Uterus (tissue), 2 donors: ENCODE measurements around the gene FBH1.

ENCODE experiments used
- POLR2A ChIP-seq, 2 donors: fragments of 450-650 bp; IDR thresholded peaks; one replicate each; pipeline ENCODE4 v1.6.1; 2016; ENCODE audit warnings: antibody characterized with exemption in 2 of 2, mild to moderate bottlenecking in 1 of 2, moderate library complexity in 1 of 2
- TF ChIP-seq, protein P1 (sequence below), 4 experiments: fragments of 200-600 bp in 2 of 4; fragments of 450-650 bp in 2 of 4; sonication (generic) in 2 of 4; IDR thresholded peaks; one replicate each; pipeline ENCODE4 v1.5.1; 2016 to 2019; ENCODE audit warnings: antibody characterized with exemption in 4 of 4, mild to moderate bottlenecking in 2 of 4, moderate library complexity in 1 of 4

DNA sequence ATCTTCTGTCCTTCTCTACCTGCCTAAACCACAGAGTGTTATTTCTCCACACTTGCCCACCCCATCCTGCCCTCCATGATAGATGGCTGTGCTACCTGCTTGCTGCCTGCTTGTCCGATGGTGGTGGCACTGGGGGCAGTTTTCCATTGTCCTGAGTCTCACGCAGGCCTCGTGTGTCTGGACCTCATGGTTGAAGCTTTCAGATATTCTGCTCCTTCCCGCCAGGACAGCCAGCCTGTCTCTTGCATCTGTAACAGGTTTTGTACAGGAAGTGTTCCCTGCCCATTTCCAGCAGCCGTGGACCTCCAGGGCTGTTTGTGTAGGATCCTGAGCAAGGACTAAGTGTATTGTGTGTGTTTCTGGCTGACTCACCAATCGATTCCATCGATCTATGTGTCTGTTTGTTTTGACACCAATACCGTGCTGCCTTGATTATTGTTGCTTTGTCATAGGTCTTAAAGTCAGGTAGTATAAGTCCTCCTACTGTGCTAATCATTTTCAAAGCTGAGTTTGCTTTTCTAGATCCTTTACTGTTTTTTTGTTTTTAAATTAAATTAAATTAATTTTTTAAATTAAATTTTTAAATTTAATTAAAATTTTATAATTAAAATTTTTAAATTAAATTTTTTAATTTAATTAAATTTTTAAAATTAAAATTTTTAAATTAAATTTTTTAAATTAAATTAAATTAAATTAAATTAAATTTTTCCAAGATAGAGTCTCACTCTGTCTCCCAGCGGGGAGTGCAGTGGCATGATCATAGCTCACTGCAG, 78.8 kb downstream of the FBH1 start:
- TF ChIP-seq, protein P1, sequence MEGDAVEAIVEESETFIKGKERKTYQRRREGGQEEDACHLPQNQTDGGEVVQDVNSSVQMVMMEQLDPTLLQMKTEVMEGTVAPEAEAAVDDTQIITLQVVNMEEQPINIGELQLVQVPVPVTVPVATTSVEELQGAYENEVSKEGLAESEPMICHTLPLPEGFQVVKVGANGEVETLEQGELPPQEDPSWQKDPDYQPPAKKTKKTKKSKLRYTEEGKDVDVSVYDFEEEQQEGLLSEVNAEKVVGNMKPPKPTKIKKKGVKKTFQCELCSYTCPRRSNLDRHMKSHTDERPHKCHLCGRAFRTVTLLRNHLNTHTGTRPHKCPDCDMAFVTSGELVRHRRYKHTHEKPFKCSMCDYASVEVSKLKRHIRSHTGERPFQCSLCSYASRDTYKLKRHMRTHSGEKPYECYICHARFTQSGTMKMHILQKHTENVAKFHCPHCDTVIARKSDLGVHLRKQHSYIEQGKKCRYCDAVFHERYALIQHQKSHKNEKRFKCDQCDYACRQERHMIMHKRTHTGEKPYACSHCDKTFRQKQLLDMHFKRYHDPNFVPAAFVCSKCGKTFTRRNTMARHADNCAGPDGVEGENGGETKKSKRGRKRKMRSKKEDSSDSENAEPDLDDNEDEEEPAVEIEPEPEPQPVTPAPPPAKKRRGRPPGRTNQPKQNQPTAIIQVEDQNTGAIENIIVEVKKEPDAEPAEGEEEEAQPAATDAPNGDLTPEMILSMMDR (IDR thresholded peaks at IDR 0.05) = no peak
- no peak for TF ChIP-seq POLR2A (IDR thresholded peaks at IDR 0.05)
